ENCODE results near the gene CACNB4.
"Not testable (repeated sequence)": the region's sequence is repeated elsewhere in the genome, so short reads cannot be mapped to it uniquely, and the experiment has no call there.

Gene CACNB4

GRCh38 chr2:152016181-152017120, 82.4 kb downstream of the CACNB4 start:
- no peak for DNase-seq

GRCh38 chr2:152015552-152015951, 83.3 kb downstream of the CACNB4 start:
- DNase-seq = no peak

GRCh38 chr2:152012697-152013096, 86.1 kb downstream of the CACNB4 start:
- DNase-seq = no peak

GRCh38 chr2:152011724-152012123, 87.1 kb downstream of the CACNB4 start:
- DNase-seq = no peak

- DNase-seq = no peak
Observed at GRCh38 chr2:152005607-152006006, 93.2 kb downstream of the CACNB4 start.

- not testable (repeated sequence) for DNase-seq
Observed at GRCh38 chr2:152003283-152003682, 95.6 kb downstream of the CACNB4 start.

- DNase-seq = peak; percentile 38
Observed at GRCh38 chr2:151999053-151999452, 99.8 kb downstream of the CACNB4 start.

- no peak for DNase-seq
Observed at GRCh38 chr2:151996243-151997003, 102.4 kb downstream of the CACNB4 start.

- DNase-seq = no peak
Observed at GRCh38 chr2:151995161-151995557, 103.7 kb downstream of the CACNB4 start.

GRCh38 chr2:151994178-151994577, 104.7 kb downstream of the CACNB4 start:
- not testable (repeated sequence) for DNase-seq

- no peak for DNase-seq
Observed at GRCh38 chr2:151991010-151991409, 107.8 kb downstream of the CACNB4 start.

- DNase-seq = no peak
Observed at GRCh38 chr2:151989378-151989777, 109.5 kb downstream of the CACNB4 start.

- DNase-seq = no peak
Observed at GRCh38 chr2:151987484-151987883, 111.4 kb downstream of the CACNB4 start.

GRCh38 chr2:151984424-151985083, 114.3 kb downstream of the CACNB4 start:
- DNase-seq = no peak

- DNase-seq = no peak
Observed at GRCh38 chr2:151983221-151983620, 115.6 kb downstream of the CACNB4 start.

- DNase-seq = no peak
Observed at GRCh38 chr2:151981886-151982285, 117.0 kb downstream of the CACNB4 start.

- DNase-seq = no peak
Observed at GRCh38 chr2:151979694-151980093, 119.2 kb downstream of the CACNB4 start.

- no peak for DNase-seq
Observed at GRCh38 chr2:151978709-151979108, 120.1 kb downstream of the CACNB4 start.

- DNase-seq = no peak
Observed at GRCh38 chr2:151977631-151978030, 121.2 kb downstream of the CACNB4 start.

GRCh38 chr2:151976945-151977353, 121.9 kb downstream of the CACNB4 start:
- no peak for DNase-seq

GRCh38 chr2:151975460-151976414, 123.1 kb downstream of the CACNB4 start:
- no peak for DNase-seq

- DNase-seq = no peak
Observed at GRCh38 chr2:151974988-151975387, 123.9 kb downstream of the CACNB4 start.

Measured in NCI-H69 (cell line).